ENCODE measurements around the gene TAS2R4.

DNA sequence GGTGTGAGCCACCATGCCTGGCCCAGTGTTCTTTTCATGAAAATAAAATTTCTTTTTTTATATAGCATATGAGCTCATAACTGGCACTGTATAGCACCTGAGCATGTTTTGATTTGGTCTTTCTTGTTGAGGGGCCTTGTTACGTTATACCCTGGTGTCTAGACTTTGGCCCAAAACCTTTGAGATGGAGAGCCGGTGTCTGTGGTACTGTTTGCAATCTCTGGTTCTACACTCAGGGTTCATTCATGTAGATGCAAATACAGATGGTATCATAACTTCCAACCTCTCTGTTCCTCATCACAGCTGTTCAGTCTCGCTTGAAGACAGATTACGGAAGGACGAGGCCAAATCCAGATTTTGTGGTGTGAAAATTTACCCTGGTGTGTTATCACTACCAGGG lies 13.4 kb downstream of the TAS2R4 start, which contains the start of gene TAS2R5:
- TF ChIP-seq, protein P1, sequence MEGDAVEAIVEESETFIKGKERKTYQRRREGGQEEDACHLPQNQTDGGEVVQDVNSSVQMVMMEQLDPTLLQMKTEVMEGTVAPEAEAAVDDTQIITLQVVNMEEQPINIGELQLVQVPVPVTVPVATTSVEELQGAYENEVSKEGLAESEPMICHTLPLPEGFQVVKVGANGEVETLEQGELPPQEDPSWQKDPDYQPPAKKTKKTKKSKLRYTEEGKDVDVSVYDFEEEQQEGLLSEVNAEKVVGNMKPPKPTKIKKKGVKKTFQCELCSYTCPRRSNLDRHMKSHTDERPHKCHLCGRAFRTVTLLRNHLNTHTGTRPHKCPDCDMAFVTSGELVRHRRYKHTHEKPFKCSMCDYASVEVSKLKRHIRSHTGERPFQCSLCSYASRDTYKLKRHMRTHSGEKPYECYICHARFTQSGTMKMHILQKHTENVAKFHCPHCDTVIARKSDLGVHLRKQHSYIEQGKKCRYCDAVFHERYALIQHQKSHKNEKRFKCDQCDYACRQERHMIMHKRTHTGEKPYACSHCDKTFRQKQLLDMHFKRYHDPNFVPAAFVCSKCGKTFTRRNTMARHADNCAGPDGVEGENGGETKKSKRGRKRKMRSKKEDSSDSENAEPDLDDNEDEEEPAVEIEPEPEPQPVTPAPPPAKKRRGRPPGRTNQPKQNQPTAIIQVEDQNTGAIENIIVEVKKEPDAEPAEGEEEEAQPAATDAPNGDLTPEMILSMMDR (IDR thresholded peaks at IDR 0.05; ENCODE audit: low read length) = no peak
- TF ChIP-seq EZH2 (IDR thresholded peaks at IDR 0.05; ENCODE audit: borderline replicate concordance, low read length) = no peak

All from OCI-LY1 (cell line).